BJ (cell line): ENCODE measurements around the gene ZNF490. TPM values are rescaled to one million over a fixed set of nuclear protein-coding genes. Genes with fewer than 3 reads are reported as not detected.

Source experiments
- CTCF ChIA-PET: fragments of 350-600 bp; formaldehyde crosslinking; extraction: SDS; loops from one replicate; lab custom pipeline; 2021; ENCODE audit warnings: antibody characterized with exemption, inconsistent platforms; lab: Yijun Ruan, JAX
- POLR2A ChIA-PET: fragments of 300-600 bp; sonication (Branson Sonifier 250); formaldehyde crosslinking; extraction: SDS; loops from one replicate; lab custom pipeline; 2021; ENCODE audit warnings: antibody characterized with exemption; lab: Charles Lee
- DNase-seq: peaks from one replicate; pipeline ENCODE4 v3.0.0-alpha.2; 2011; ENCODE audit warnings: low read depth
- H3K27me3 ChIP-seq: 2 replicates; pipeline ENCODE4 v1.6.0; 2011; ENCODE audit warnings: low read length; ENCODE audit not compliant: control insufficient read depth, insufficient read depth
- H3K36me3 ChIP-seq: 2 replicates; pipeline ENCODE4 v1.5.1; 2011; ENCODE audit warnings: low read length; ENCODE audit not compliant: control insufficient read depth, insufficient read depth
- H3K4me3 ChIP-seq: 2 replicates; pipeline ENCODE4 v1.5.1; 2011; ENCODE audit warnings: low read depth, mild to moderate bottlenecking, control low read depth, low read length
- CTCF ChIP-seq: IDR thresholded peaks from 2 replicates; pipeline ENCODE4 v1.5.1; 2011; ENCODE audit warnings: low read depth, mild to moderate bottlenecking, control low read depth, inconsistent platforms, low read length, moderate library complexity; ENCODE audit not compliant: insufficient read depth
- polyA plus RNA-seq: library from polyadenylated mRNA; depleted of rRNA; stranded (reverse); fragments of >200 nt; gene quantifications from 2 replicates; pipeline ENCODE4 v1.2.3, GENCODE V29; 2011; rRNA removed

Gene ZNF490
- polyA plus RNA-seq, 1 experiment, result 1.6 TPM

GRCh38 chr19:12545267-12545666 lies 65.3 kb downstream of the ZNF490 start:
- no peak for TF ChIP-seq CTCF
- Histone ChIP-seq H3K4me3 (no peak overlapping the region), H3K27me3 (no peaks in the 10 kb centered on the region), H3K36me3 (peaks cover 4% of the 10 kb centered on the region)
- no peak for DNase-seq
- POLR2A ChIA-PET, result no interaction called here
- CTCF ChIA-PET, result no interaction called here

GRCh38 chr19:12544401-12544876 lies 66.2 kb downstream of the ZNF490 start:
- POLR2A ChIA-PET, result no interaction called here
- DNase-seq, result no peak
- Histone ChIP-seq H3K36me3 (peaks cover 2% of the 10 kb centered on the region), H3K27me3 (no peaks in the 10 kb centered on the region), H3K4me3 (no peak overlapping the region)
- no peak for TF ChIP-seq CTCF
- CTCF ChIA-PET, result no interaction called here

GRCh38 chr19:12543855-12544254 lies 66.8 kb downstream of the ZNF490 start:
- no peak for DNase-seq
- Histone ChIP-seq H3K4me3 (no peak overlapping the region), H3K27me3 (no peaks in the 10 kb centered on the region), H3K36me3 (peaks cover 2% of the 10 kb centered on the region)
- ChIA-PET CTCF (no interaction called here), POLR2A (no interaction called here)
- TF ChIP-seq CTCF, result no peak

Other genes with a start within 250 kb of the ZNF490 start
- gene ZNF442, start 245.1 kb downstream of the ZNF490 start, polyA plus RNA-seq, result 0.36 and 1.0 TPM in 2 replicates
- 0.63 and 1.3 TPM in 2 replicates for gene ZNF799, start 209.5 kb downstream of the ZNF490 start, polyA plus RNA-seq
- gene ZNF443, start 169.8 kb downstream of the ZNF490 start, polyA plus RNA-seq, result 0.56 and 1.5 TPM in 2 replicates
- 0.59 and 1.1 TPM in 2 replicates for gene ZNF709, start 126.0 kb downstream of the ZNF490 start, polyA plus RNA-seq
- 1.4 and 2.9 TPM in 2 replicates for gene ZNF564, start 59.3 kb downstream of the ZNF490 start, polyA plus RNA-seq
- gene ZNF791, start 107 bp upstream of the ZNF490 start, polyA plus RNA-seq, result 7.7 and 10.5 TPM in 2 replicates
- gene MAN2B1, start 55.9 kb upstream of the ZNF490 start, polyA plus RNA-seq, result 31.7 and 66.9 TPM in 2 replicates
- 6.1 and 9.3 TPM in 2 replicates for gene WDR83, start 56.0 kb upstream of the ZNF490 start, polyA plus RNA-seq
- gene DHPS, start 71.1 kb upstream of the ZNF490 start, polyA plus RNA-seq, result 64.7 and 92.2 TPM in 2 replicates
- not detected in 2 replicates for gene GNG14, start 77.2 kb upstream of the ZNF490 start, polyA plus RNA-seq
- 7.7 and 13.6 TPM in 2 replicates for gene FBXW9, start 85.8 kb upstream of the ZNF490 start, polyA plus RNA-seq
- 49.6 and 77.3 TPM in 2 replicates for gene TNPO2, start 113.1 kb upstream of the ZNF490 start, polyA plus RNA-seq
- gene TRIR, start 123.9 kb upstream of the ZNF490 start, polyA plus RNA-seq, result 161 and 181 TPM in 2 replicates
- 163 and 250 TPM in 2 replicates for gene GET3, start 126.7 kb upstream of the ZNF490 start, polyA plus RNA-seq
- gene BEST2, start 141.0 kb upstream of the ZNF490 start, polyA plus RNA-seq, result not detected in 2 replicates
- gene HOOK2, start 164.7 kb upstream of the ZNF490 start, polyA plus RNA-seq, result 6.3 and 10.4 TPM in 2 replicates
- 36.8 and 49.4 TPM in 2 replicates for gene JUNB, start 180.7 kb upstream of the ZNF490 start, polyA plus RNA-seq
- gene PRDX2, start 191.0 kb upstream of the ZNF490 start, polyA plus RNA-seq, result 165 and 267 TPM in 2 replicates
- 0.75 and 2.6 TPM in 2 replicates for gene THSD8, start 191.3 kb upstream of the ZNF490 start, polyA plus RNA-seq
- 19.9 and 30.3 TPM in 2 replicates for gene RNASEH2A, start 195.8 kb upstream of the ZNF490 start, polyA plus RNA-seq
- 0.31 TPM in 1 of 2 replicates, not detected in the other for gene RTBDN, start 223.8 kb upstream of the ZNF490 start, polyA plus RNA-seq
- 0.25 TPM in 1 of 2 replicates, not detected in the other for gene MAST1, start 227.7 kb upstream of the ZNF490 start, polyA plus RNA-seq